Measurements from ENCODE around the gene ZSCAN21. TPM values are rescaled to one million over a fixed set of nuclear protein-coding genes. Genes with fewer than 3 reads are reported as not detected.

Gene ZSCAN21
- total and polyA plus RNA-seq, 4 donors: 4.7 to 13.1 (median 7.1) TPM

DNA sequence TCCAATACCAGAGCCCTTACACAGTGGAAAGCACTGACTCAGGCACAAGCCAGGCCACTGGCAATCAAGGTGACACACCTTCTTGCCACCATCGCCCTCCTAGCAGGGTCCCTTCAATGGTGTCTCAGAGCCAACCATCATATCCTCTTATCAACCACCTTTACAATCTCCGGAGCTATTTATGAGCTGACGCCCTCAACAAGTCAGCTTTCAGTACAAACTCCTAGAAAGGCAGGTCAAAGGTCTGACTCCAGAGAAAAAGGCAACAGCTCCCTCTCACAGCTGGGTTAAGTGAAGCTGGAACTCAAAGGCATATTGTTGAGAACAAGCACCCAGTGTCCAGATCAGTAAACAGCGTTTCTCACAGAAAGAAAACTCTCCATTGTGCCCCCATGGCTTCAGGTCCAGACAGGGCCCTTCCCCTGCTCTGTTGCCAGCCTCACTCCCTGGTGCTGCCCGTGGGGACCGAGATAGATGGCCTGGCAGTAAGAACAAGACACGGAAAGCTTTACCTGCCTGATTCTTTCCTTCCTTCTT is 29.5 kb downstream of the ZSCAN21 start:
- Histone ChIP-seq H3K27me3 (ENCODE audit: control insufficient read depth in 3 of 3, insufficient read depth in 3 of 3, low read length in 2 of 3) (no peaks in the 10 kb centered on the region), H3K4me1 (ENCODE audit: control insufficient read depth in 5 of 5, insufficient read depth in 5 of 5, low read length in 5 of 5) (peaks cover 0 to 20% (median 6%) of the 10 kb centered on the region in 5 donors), H3K4me3 (no peak overlapping the region), H3K27ac (ENCODE audit: low read depth in 1 of 2, low read length in 1 of 2) (no peak overlapping the region), H3K9ac (ENCODE audit: insufficient read depth in 1 of 2, low read length in 2 of 2) (no peak overlapping the region), H3K36me3 (ENCODE audit: control insufficient read depth in 4 of 4, insufficient read depth in 4 of 4, low read length in 4 of 4) (peaks cover 23 to 52% (median 35%) of the 10 kb centered on the region in 4 donors), H3K9me3 (ENCODE audit: control insufficient read depth in 4 of 4, insufficient read depth in 3 of 4, low read length in 3 of 4) (no peaks in the 10 kb centered on the region)
- 76 to 88% methylated on average over 7 of the region's 7 CpGs for WGBS, 2 donors
- TF ChIP-seq, protein P1, sequence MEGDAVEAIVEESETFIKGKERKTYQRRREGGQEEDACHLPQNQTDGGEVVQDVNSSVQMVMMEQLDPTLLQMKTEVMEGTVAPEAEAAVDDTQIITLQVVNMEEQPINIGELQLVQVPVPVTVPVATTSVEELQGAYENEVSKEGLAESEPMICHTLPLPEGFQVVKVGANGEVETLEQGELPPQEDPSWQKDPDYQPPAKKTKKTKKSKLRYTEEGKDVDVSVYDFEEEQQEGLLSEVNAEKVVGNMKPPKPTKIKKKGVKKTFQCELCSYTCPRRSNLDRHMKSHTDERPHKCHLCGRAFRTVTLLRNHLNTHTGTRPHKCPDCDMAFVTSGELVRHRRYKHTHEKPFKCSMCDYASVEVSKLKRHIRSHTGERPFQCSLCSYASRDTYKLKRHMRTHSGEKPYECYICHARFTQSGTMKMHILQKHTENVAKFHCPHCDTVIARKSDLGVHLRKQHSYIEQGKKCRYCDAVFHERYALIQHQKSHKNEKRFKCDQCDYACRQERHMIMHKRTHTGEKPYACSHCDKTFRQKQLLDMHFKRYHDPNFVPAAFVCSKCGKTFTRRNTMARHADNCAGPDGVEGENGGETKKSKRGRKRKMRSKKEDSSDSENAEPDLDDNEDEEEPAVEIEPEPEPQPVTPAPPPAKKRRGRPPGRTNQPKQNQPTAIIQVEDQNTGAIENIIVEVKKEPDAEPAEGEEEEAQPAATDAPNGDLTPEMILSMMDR (IDR thresholded peaks at IDR 0.05; ENCODE audit: control extremely low read depth, extremely low read depth): no peak
- DNase-seq: no peak
- ATAC-seq (ENCODE audit: insufficient read depth, low FRiP score): no peak

DNA sequence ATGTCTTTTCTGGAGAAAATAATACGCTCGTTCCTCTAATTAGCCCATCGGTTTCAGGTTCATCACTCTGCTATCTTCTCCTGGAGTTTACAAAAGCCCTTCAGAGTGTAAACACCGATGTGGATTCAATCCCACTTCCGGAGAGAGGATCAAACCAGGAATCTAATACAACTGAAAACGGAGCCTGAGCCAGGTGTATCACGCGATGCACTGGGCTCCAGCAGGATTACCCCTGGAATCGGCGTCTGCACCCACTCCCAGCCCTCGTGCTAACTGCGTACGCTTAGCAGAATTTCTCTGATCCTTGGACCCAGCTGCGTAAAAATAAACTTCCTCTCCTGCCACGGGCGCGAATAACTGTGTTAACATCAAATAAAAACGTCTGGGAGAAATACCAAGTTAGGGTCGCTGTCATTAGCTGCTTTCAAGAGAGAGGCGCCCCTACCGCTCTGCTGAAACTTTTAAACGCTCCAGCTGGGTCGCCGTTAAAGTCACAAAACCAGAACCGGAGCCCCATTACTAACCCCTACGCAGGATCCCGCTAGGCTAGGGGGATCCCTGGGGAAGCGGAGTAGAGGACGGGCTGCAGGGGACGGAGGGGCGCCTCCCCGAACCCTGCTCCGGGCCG is 31.4 kb downstream of the ZSCAN21 start:
- peak overlapping the region; percentile 95 for H3K4me3 ChIP-seq
- no peak for ATAC-seq (ENCODE audit: insufficient read depth, low FRiP score)
- 1% methylated on average over 29 to 34 of the region's 34 CpGs for WGBS, 2 donors
- H3K27ac ChIP-seq (ENCODE audit: low read depth in 1 of 2, low read length in 1 of 2): peak overlapping the region; percentile 93
- no peaks in the 10 kb centered on the region for H3K27me3 ChIP-seq (ENCODE audit: control insufficient read depth in 3 of 3, insufficient read depth in 3 of 3, low read length in 2 of 3)
- peaks cover 0 to 20% (median 6%) of the 10 kb centered on the region in 5 donors for H3K4me1 ChIP-seq (ENCODE audit: control insufficient read depth in 5 of 5, insufficient read depth in 5 of 5, low read length in 5 of 5)
- peak in 2 of 3 donors; percentile 27 to 33 for DNase-seq
- no peaks in the 10 kb centered on the region for H3K9me3 ChIP-seq (ENCODE audit: control insufficient read depth in 4 of 4, insufficient read depth in 3 of 4, low read length in 3 of 4)
- TF ChIP-seq, protein P1 (IDR thresholded peaks at IDR 0.05; ENCODE audit: control extremely low read depth, extremely low read depth): no peak
- peak overlapping the region; percentile 87 to 89 for H3K9ac ChIP-seq (ENCODE audit: insufficient read depth in 1 of 2, low read length in 2 of 2)
- peaks cover 9 to 34% (median 19%) of the 10 kb centered on the region in 4 donors for H3K36me3 ChIP-seq (ENCODE audit: control insufficient read depth in 4 of 4, insufficient read depth in 4 of 4, low read length in 4 of 4)

DNA sequence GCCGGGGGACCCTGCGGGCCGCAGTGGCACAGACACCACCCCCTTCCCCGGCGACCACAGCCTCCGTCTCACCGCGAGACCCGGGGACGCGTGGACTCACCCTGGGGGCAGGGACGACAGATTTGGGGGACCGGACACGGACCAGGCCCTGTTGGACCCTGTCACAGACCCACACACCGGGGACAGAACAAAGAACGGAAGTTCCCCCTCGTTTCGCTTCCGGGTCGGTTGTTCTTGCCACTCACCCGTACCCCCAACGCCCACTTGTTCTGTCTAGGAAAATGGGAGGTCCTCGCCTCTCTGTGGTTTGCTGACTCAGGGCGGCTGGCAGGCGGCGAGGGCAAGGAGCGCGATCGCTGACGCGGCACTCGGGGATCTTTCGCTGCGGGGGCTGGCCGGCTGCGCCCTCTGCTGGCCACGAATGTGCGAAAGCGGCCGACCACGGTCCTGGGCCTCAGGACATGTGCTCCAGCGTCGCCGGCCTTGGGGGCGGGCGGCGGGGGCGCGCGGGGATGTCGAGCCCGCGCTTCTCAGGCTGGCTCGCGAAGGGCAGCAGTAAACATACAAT is 32.0 kb downstream of the ZSCAN21 start, which contains the start of gene ZNF3:
ZNF3 (minus strand) TSS at position 189 of the 568 bp plus-strand sequence. CDS start 4,366 bp downstream, outside the sequence.
- Histone ChIP-seq H3K4me3 (peak within 1 kb of the TSS; percentile 95), H3K9ac (ENCODE audit: insufficient read depth in 1 of 2, low read length in 2 of 2) (peak within 1 kb of the TSS; percentile 87 to 89), H3K4me1 (ENCODE audit: control insufficient read depth in 5 of 5, insufficient read depth in 5 of 5, low read length in 5 of 5) (peaks cover 0 to 21% (median 6%) of the 10 kb centered on the region in 5 donors), H3K9me3 (ENCODE audit: control insufficient read depth in 4 of 4, insufficient read depth in 3 of 4, low read length in 3 of 4) (no peaks in the 10 kb centered on the region), H3K27ac (ENCODE audit: low read depth in 1 of 2, low read length in 1 of 2) (peak within 1 kb of the TSS; percentile 93), H3K27me3 (ENCODE audit: control insufficient read depth in 3 of 3, insufficient read depth in 3 of 3, low read length in 2 of 3) (no peaks in the 10 kb centered on the region), H3K36me3 (ENCODE audit: control insufficient read depth in 4 of 4, insufficient read depth in 4 of 4, low read length in 4 of 4) (peaks cover 5 to 32% (median 15%) of the 10 kb centered on the region in 4 donors)
- TF ChIP-seq, protein P1 (IDR thresholded peaks at IDR 0.05; ENCODE audit: control extremely low read depth, extremely low read depth): peak; percentile 88
- ATAC-seq (ENCODE audit: insufficient read depth, low FRiP score): peak; percentile 93
- WGBS, 2 donors: 0 to 1% methylated on average over 51 to 55 of the region's 55 CpGs
- DNase-seq: peak; percentile 99 to 100 (median 100)

Measured in lung (tissue), 12 donors.